HG02610 (cell line): Measurements from ENCODE around the gene TIRAP.
"Not testable (repeated sequence)": the region's sequence is repeated elsewhere in the genome, so short reads cannot be mapped to it uniquely, and the experiment has no call there.

Experiments used
- ATAC-seq: cut with Tn5 transposase; IDR thresholded peaks from one replicate; pipeline ENCODE4 v1.9.1; 2021; ENCODE audit warnings: mild to moderate bottlenecking, moderate library complexity; ENCODE audit not compliant: unreplicated experiment

TIRAP gene

GRCh38 chr11:126282361-126282735, 545 bp upstream of the TIRAP start:
- ATAC-seq = no peak

- peak; percentile 47 for ATAC-seq
These were observed 1.9 kb downstream of the TIRAP start for GRCh38 chr11:126284829-126285228.

- ATAC-seq = no peak
These were observed 5.3 kb downstream of the TIRAP start for GRCh38 chr11:126288237-126288636.

GRCh38 chr11:126290887-126291286, 8.0 kb downstream of the TIRAP start:
- no peak for ATAC-seq

- peak; percentile 70 for ATAC-seq
These were observed 10.8 kb downstream of the TIRAP start for GRCh38 chr11:126293726-126294125.

GRCh38 chr11:126297004-126297403, 14.1 kb downstream of the TIRAP start:
- no peak for ATAC-seq

- ATAC-seq = peak; percentile 92
These were observed 20.9 kb downstream of the TIRAP start, which contains the start of gene DCPS for GRCh38 chr11:126303623-126304456. Gene DCPS, plus strand, starts transcription at chr11:126304060. Its CDS starts 21 bp downstream, at chr11:126304081.

GRCh38 chr11:126304457-126305075, 21.7 kb downstream of the TIRAP start:
- no peak for ATAC-seq

GRCh38 chr11:126305699-126306098, 22.8 kb downstream of the TIRAP start:
- peak; percentile 69 for ATAC-seq

- no peak for ATAC-seq
These were observed 24.8 kb downstream of the TIRAP start for GRCh38 chr11:126307706-126308105.

GRCh38 chr11:126308271-126308671, 25.4 kb downstream of the TIRAP start:
- ATAC-seq = no peak

- ATAC-seq = not testable (repeated sequence)
These were observed 25.9 kb downstream of the TIRAP start for GRCh38 chr11:126308771-126309170.

GRCh38 chr11:126310200-126310991, 27.5 kb downstream of the TIRAP start:
- ATAC-seq = peak; percentile 21

GRCh38 chr11:126310992-126311310, 28.1 kb downstream of the TIRAP start:
- ATAC-seq = no peak

- ATAC-seq = peak; percentile 85
These were observed 28.8 kb downstream of the TIRAP start for GRCh38 chr11:126311401-126312291.

GRCh38 chr11:126312961-126313360, 30.1 kb downstream of the TIRAP start:
- ATAC-seq = no peak

- ATAC-seq = no peak
These were observed 30.9 kb downstream of the TIRAP start for GRCh38 chr11:126313826-126314225.

GRCh38 chr11:126317432-126317755, 34.5 kb downstream of the TIRAP start:
- no peak for ATAC-seq

- peak; percentile 54 for ATAC-seq
These were observed 35.1 kb downstream of the TIRAP start for GRCh38 chr11:126317756-126318573.
